K562 (cell line): ENCODE results near the gene DTHD1. TPM values are rescaled to one million over a fixed set of nuclear protein-coding genes. Genes with fewer than 3 reads are reported as not detected.

Experiments used
- ATAC-seq: fragments of 200-7000 bp; cut with Tn5 transposase; 3 replicates; pipeline ENCODE4 v1.9.1; 2020; ENCODE audit warnings: moderate library complexity
- BruUV-seq: library from RNA; stranded (reverse); fragments of 400-500 nt; replicated peaks from 2 replicates; lab custom pipeline; 2021; lab: Mats Ljungman, UMichigan
- CTCF ChIA-PET: fragments of 300-600 bp; formaldehyde crosslinking; extraction: SDS; loops from one replicate; lab custom pipeline; 2021; ENCODE audit warnings: low intra/inter-chr PET ratio; lab: Yijun Ruan, JAX
- POLR2A ChIA-PET: fragments of 300-600, 350-650 bp; sonication (Branson Sonifier 250); formaldehyde crosslinking; extraction: SDS; loops from one replicate; lab custom pipeline; 2021; ENCODE audit warnings: antibody characterized with exemption, inconsistent platforms; lab: Yijun Ruan, JAX
- DNase-seq, 4 experiments: peaks; one replicate each; pipeline versions ENCODE4 v3.0.0 to v3.0.0-alpha.2; 2011 to 2018; ENCODE audit warnings: low spot score in 3 of 4, mixed read lengths in 3 of 4; ENCODE audit errors: extremely low read depth in 1 of 4
- FAIRE-seq: peaks from 2 replicates; lab custom pipeline; 2011; peaks lifted over from hg19 to GRCh38; lab: Jason Lieb, UNC
- H2AFZ ChIP-seq: 2 replicates; pipeline ENCODE4 v1.6.0; 2011; ENCODE audit warnings: low read depth, low read length, control low read depth, inconsistent platforms
- H3K27ac ChIP-seq: fragments of 200-600 bp; 3 replicates; pipeline ENCODE4 v1.8.0; 2011; ENCODE audit warnings: low read depth, mild to moderate bottlenecking, control low read depth, inconsistent platforms, low read length, moderate library complexity, mixed read lengths; ENCODE audit errors: extremely low read depth
- H3K27me3 ChIP-seq, 2 experiments: fragments of 300-600 bp in 1 of 2; 2 replicates in 1 of 2; 3 replicates in 1 of 2; pipeline versions ENCODE4 v1.6.0 to v1.8.0; 2011; ENCODE audit warnings: inconsistent platforms in 2 of 2, low read length in 2 of 2, mild to moderate bottlenecking in 1 of 2, mixed read lengths in 1 of 2, moderate library complexity in 1 of 2; ENCODE audit not compliant: control insufficient read depth in 2 of 2, insufficient read depth in 2 of 2
- H3K36me3 ChIP-seq: fragments of 300-600 bp; 3 replicates; pipeline ENCODE4 v1.8.0; 2011; ENCODE audit warnings: mild to moderate bottlenecking, low read length, inconsistent platforms; ENCODE audit not compliant: control insufficient read depth, insufficient read depth
- H3K4me1 ChIP-seq, 2 experiments: fragments of 200-600 bp in 1 of 2; replicated peaks in 1 of 2; 2 replicates in 1 of 2; 3 replicates in 1 of 2; pipeline versions ENCODE4 v1.5.1 to v1.8.0; 2011; ENCODE audit warnings: inconsistent platforms in 2 of 2, low read length in 2 of 2, mild to moderate bottlenecking in 1 of 2, mixed read lengths in 1 of 2, moderate library complexity in 1 of 2; ENCODE audit not compliant: control insufficient read depth in 2 of 2, insufficient read depth in 2 of 2
- H3K4me2 ChIP-seq: 2 replicates; pipeline ENCODE4 v1.6.1; 2011; ENCODE audit warnings: low read length, control low read depth, inconsistent platforms, mixed read lengths; ENCODE audit not compliant: insufficient read depth
- H3K4me3 ChIP-seq: fragments of 200-600 bp; sonication (generic), shearing (Covaris generic); 2 replicates; pipeline ENCODE4 v1.5.1; 2016; ENCODE audit warnings: control low read depth, inconsistent platforms
- H3K79me2 ChIP-seq: fragments of 200-600 bp; 3 replicates; pipeline ENCODE4 v1.8.0; 2011; ENCODE audit warnings: low read length, inconsistent platforms; ENCODE audit not compliant: control insufficient read depth, insufficient read depth
- H3K9ac ChIP-seq, 2 experiments: 2 replicates each; pipeline versions ENCODE4 v1.6.0 to v1.6.1; 2011; ENCODE audit warnings: low read depth in 2 of 2, low read length in 2 of 2, control low read depth in 1 of 2, inconsistent platforms in 1 of 2, mild to moderate bottlenecking in 1 of 2, mixed read lengths in 1 of 2; ENCODE audit not compliant: insufficient read depth in 1 of 2
- H3K9me1 ChIP-seq: one replicate; pipeline ENCODE4 v1.6.0; 2011; ENCODE audit warnings: inconsistent platforms, mild to moderate bottlenecking, low read length, moderate library complexity; ENCODE audit not compliant: control insufficient read depth, insufficient read depth
- H3K9me3 ChIP-seq: replicated peaks from 2 replicates; pipeline ENCODE4 v1.5.1; 2011; ENCODE audit warnings: low read depth, low read length, inconsistent platforms; ENCODE audit not compliant: control insufficient read depth, insufficient read depth
- H4K20me1 ChIP-seq: replicated peaks from 2 replicates; pipeline ENCODE4 v1.6.1; 2011; ENCODE audit warnings: low read length, inconsistent platforms, mixed read lengths; ENCODE audit not compliant: control insufficient read depth, insufficient read depth
- BRCA1 ChIP-seq, 2 experiments: fragments of 450-650 bp in 1 of 2; sonication (generic) in 1 of 2; formaldehyde crosslinking in 1 of 2; IDR thresholded peaks; 2 replicates each; pipeline versions ENCODE4 v1.5.0 to v1.6.1; 2017 to 2020; ENCODE audit warnings: mild to moderate bottlenecking in 1 of 2, missing genetic modification reagents in 1 of 2
- HIVEP1 ChIP-seq: fragments of 250-450 bp; sonication (Bioruptor Pico); IDR thresholded peaks from 2 replicates; pipeline ENCODE4 v1.4.0; 2020; ENCODE audit warnings: mild to moderate bottlenecking
- MYNN ChIP-seq, 2 experiments: sonication (generic); formaldehyde crosslinking in 1 of 2; IDR thresholded peaks; 2 replicates each; pipeline versions ENCODE4 v1.5.0 to v1.6.1; 2016 to 2020; ENCODE audit warnings: antibody characterized with exemption in 1 of 2, missing genetic modification reagents in 1 of 2
- TOE1 ChIP-seq, 2 experiments: fragments of 450-650 bp in 1 of 2; sonication (generic) in 1 of 2; formaldehyde crosslinking in 1 of 2; IDR thresholded peaks; 2 replicates each; pipeline versions ENCODE4 v1.7.1 to v1.8.0; 2016 to 2022; ENCODE audit warnings: borderline replicate concordance in 2 of 2, mild to moderate bottlenecking in 2 of 2, antibody characterized with exemption in 1 of 2, inconsistent platforms in 1 of 2, low read depth in 1 of 2, missing genetic modification reagents in 1 of 2, moderate library complexity in 1 of 2
- ZEB2 ChIP-seq: fragments of 450-650 bp; IDR thresholded peaks from 2 replicates; pipeline ENCODE4 v1.6.1; 2016
- WGBS: fragments of 100-300 bp; shearing (Covaris generic); methylation state at CpG from one replicate; pipeline ENCODE4 v1.1.6; 2016; ENCODE audit warnings: low coverage, mixed read lengths; ENCODE audit not compliant: insufficient coverage; ENCODE audit errors: missing lambda C conversion rate; 5-methylcytosine and 5-hydroxymethylcytosine counted together
- in situ Hi-C: fragments of 300-500 bp; cut with MboI; formaldehyde crosslinking; loops from 4 replicates; pipeline ENCODE4 v1.15.0; 2018; ENCODE audit warnings: inconsistent platforms, mixed read lengths
- intact Hi-C: fragments of 100-400 bp; cut with micrococcal nuclease; formaldehyde crosslinking; loops from 2 replicates; pipeline ENCODE4 v1.14.2; 2022
- polyA plus RNA-seq, 8 experiments: library from polyadenylated mRNA; depleted of rRNA in 4 of 8; stranded (reverse) in 5 of 8; unstranded in 3 of 8; fragments of >200 nt; fragmentation: Nextera tagmentation in 2 of 8; fragmentation: Illumina TruSeq in 1 of 8; extraction: Ambion mirVana in 2 of 8; extraction: Trizol in 1 of 8; gene quantifications; 2 replicates each; pipeline versions ENCODE4 v1.2.1 to v1.2.3, GENCODE V29; 2011 to 2014; ENCODE audit warnings: inconsistent platforms in 1 of 8, missing spikeins in 1 of 8
- total RNA-seq, 7 experiments: library from RNA; depleted of rRNA in 6 of 7; stranded (reverse); fragments of >200 nt in 6 of 7; fragmentation: Illumina TruSeq in 2 of 7; extraction: Trizol in 2 of 7; gene quantifications; 2 replicates each; pipeline versions ENCODE4 v1.2.1 to v1.2.3, GENCODE V29; 2011 to 2021; ENCODE audit warnings: low replicate concordance in 1 of 7
- TF ChIP-seq, protein P1 (sequence below): fragments of 250-450 bp; sonication (Bioruptor Pico); IDR thresholded peaks from 2 replicates; pipeline ENCODE4 v1.5.1; 2021; ENCODE audit warnings: mild to moderate bottlenecking

The DTHD1 gene
- total and polyA plus RNA-seq, 9 of the 15 experiments (the other 6 are each of a cell fraction or from before 2014, with no cell fraction given) = not detected

DNA sequence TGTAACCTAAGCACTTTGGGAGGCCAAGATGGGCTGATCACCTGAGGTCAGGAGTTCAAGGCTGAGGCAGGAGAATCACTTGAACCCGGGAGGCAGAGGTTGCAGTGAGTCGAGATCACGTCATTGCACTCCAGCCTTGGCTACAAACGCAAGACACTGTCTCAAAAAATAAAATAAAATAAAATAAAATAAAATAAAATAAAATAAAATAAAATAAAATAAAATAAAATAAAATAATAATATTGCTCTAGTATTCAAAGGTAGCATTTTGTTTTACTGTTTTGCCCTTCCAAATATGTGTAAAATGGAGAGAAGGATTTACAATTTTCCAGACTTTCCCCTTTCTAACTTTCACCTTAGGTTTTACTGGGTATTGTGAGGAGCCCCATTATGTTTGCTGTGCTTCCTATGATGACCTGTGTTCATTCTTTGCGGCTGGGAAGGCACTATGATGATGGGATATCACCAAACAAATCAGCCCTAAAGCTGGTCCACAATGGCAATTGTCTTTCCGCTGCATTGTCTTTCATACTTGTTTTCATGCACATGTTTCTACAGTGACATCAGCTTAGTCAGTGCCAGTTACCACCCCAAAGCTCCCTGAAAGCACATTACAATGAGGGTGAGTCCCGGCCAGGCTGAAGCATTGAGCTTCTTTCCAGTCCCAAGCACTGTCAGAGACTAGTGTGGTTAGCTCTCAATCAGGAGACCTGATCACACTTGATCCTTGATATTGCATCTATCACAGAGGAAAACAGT is 50.8 kb downstream of the DTHD1 start:
- H3K27ac ChIP-seq = no peak overlapping the region
- ChIA-PET CTCF (no interaction called here), POLR2A (no interaction called here)
- no peaks in the 10 kb centered on the region for H4K20me1 ChIP-seq
- H3K4me1 ChIP-seq = no peaks in the 10 kb centered on the region
- ATAC-seq (no peak), DNase-seq (no peak), FAIRE-seq (no peak)
- no peaks in the 10 kb centered on the region for H3K9me1 ChIP-seq
- no peaks in the 10 kb centered on the region for H3K9me3 ChIP-seq
- 2% methylated on average over 7 of the region's 7 CpGs for WGBS
- TF ChIP-seq MYNN (IDR thresholded peaks at IDR 0.05) (no peak), MYNN (CRISPR knock-in tag; IDR thresholded peaks at IDR 0.05) (no peak), TOE1 (IDR thresholded peaks at IDR 0.05; ENCODE audit: borderline replicate concordance) (no peak), TOE1 (CRISPR knock-in tag; IDR thresholded peaks at IDR 0.05; ENCODE audit: borderline replicate concordance, low read depth) (no peak), ZEB2 (no peak), BRCA1 (IDR thresholded peaks at IDR 0.05) (no peak), BRCA1 (CRISPR knock-in tag; IDR thresholded peaks at IDR 0.05) (no peak), HIVEP1 (no peak)
- TF ChIP-seq, protein P1, sequence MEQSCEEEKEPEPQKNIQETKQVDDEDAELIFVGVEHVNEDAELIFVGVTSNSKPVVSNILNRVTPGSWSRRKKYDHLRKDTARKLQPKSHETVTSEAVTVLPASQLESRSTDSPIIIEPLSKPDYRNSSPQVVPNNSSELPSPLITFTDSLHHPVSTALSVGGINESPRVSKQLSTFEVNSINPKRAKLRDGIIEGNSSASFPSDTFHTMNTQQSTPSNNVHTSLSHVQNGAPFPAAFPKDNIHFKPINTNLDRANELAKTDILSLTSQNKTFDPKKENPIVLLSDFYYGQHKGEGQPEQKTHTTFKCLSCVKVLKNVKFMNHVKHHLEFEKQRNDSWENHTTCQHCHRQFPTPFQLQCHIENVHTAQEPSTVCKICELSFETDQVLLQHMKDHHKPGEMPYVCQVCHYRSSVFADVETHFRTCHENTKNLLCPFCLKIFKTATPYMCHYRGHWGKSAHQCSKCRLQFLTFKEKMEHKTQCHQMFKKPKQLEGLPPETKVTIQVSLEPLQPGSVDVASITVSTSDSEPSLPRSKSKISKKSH (CRISPR knock-in tag) = no peak
- no peak overlapping the region for H3K4me3 ChIP-seq
- no peaks in the 10 kb centered on the region for H3K79me2 ChIP-seq
- no peaks in the 10 kb centered on the region for H3K27me3 ChIP-seq
- intact Hi-C loops = no loop called here
- H3K36me3 ChIP-seq = no peaks in the 10 kb centered on the region
- H3K9ac ChIP-seq = no peak overlapping the region
- in situ Hi-C loops = no loop called here
- H3K4me2 ChIP-seq = no peak overlapping the region
- no TSS peak for BruUV-seq
- no peak overlapping the region for H2AFZ ChIP-seq
